ENCODE measurements around the gene MFF.

DNA sequence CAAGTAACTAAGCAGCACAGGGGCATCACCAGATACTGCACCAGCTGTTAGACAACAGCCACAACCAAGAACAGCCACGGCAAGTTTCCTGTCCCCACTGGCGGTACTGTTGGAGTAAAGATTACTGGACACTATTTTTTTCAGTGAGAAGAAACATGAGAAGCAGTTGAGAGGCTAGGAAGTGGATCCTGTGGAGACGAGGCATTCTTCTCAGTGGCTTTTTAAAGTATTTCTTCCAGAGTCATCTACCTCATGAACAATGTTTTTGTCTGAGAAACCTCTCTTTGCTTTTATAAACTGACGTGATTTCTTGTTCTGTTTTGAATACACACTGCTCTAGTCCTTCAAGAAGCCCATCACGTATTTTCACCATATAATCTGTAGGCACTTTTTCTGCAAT is 35.3 kb downstream of the MFF start:
- TF ChIP-seq, protein P1, sequence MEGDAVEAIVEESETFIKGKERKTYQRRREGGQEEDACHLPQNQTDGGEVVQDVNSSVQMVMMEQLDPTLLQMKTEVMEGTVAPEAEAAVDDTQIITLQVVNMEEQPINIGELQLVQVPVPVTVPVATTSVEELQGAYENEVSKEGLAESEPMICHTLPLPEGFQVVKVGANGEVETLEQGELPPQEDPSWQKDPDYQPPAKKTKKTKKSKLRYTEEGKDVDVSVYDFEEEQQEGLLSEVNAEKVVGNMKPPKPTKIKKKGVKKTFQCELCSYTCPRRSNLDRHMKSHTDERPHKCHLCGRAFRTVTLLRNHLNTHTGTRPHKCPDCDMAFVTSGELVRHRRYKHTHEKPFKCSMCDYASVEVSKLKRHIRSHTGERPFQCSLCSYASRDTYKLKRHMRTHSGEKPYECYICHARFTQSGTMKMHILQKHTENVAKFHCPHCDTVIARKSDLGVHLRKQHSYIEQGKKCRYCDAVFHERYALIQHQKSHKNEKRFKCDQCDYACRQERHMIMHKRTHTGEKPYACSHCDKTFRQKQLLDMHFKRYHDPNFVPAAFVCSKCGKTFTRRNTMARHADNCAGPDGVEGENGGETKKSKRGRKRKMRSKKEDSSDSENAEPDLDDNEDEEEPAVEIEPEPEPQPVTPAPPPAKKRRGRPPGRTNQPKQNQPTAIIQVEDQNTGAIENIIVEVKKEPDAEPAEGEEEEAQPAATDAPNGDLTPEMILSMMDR (IDR thresholded peaks at IDR 0.05; ENCODE audit: low read depth, low read length): no peak
- TF ChIP-seq EZH2phosphoT487 (IDR thresholded peaks at IDR 0.05; ENCODE audit: low read depth): no peak

Measured in OCI-LY3 (cell line).